Mesenchymal stem cell (in vitro differentiated cells and primary cell): ENCODE measurements around the gene AUTS2.
A peak's percentile ranks its signal among the peaks of the same experiment; 100 is the strongest.

Source experiments
- DNase-seq: peaks from one replicate; pipeline ENCODE4 v3.0.0-alpha.2; 2013
- H2AFZ ChIP-seq: one replicate; pipeline ENCODE4 v1.6.1; 2013; ENCODE audit warnings: low read depth, mild to moderate bottlenecking, control low read depth, inconsistent platforms, low read length, moderate library complexity
- H2AK5ac ChIP-seq: 2 replicates; pipeline ENCODE4 v1.6.1; 2013; ENCODE audit warnings: low read length, moderate library complexity, mild to moderate bottlenecking, inconsistent platforms; ENCODE audit not compliant: severe bottlenecking
- H2BK120ac ChIP-seq: one replicate; pipeline ENCODE4 v1.6.1; 2013; ENCODE audit warnings: low read depth, mild to moderate bottlenecking, inconsistent platforms, low read length, moderate library complexity
- H2BK12ac ChIP-seq, 2 experiments: one replicate each; pipeline ENCODE4 v1.6.1; 2013; ENCODE audit warnings: inconsistent platforms in 2 of 2, low read length in 2 of 2, mild to moderate bottlenecking in 2 of 2, moderate library complexity in 2 of 2, control low read depth in 1 of 2
- H2BK15ac ChIP-seq: one replicate; pipeline ENCODE4 v1.6.1; 2013; ENCODE audit warnings: mild to moderate bottlenecking, low read depth, inconsistent platforms; ENCODE audit not compliant: poor library complexity, severe bottlenecking
- H2BK5ac ChIP-seq: 2 replicates; pipeline ENCODE4 v1.6.1; 2013; ENCODE audit warnings: low read depth, mild to moderate bottlenecking, low read length, control low read depth, inconsistent platforms; ENCODE audit not compliant: poor library complexity, severe bottlenecking
- H3K14ac ChIP-seq, 2 experiments: one replicate each; pipeline ENCODE4 v1.6.1; 2013; ENCODE audit warnings: inconsistent platforms in 2 of 2, low read length in 2 of 2, control low read depth in 1 of 2, mild to moderate bottlenecking in 1 of 2, moderate library complexity in 1 of 2
- H3K18ac ChIP-seq, 2 experiments: one replicate each; pipeline ENCODE4 v1.6.1; 2013; ENCODE audit warnings: inconsistent platforms in 2 of 2, low read length in 2 of 2, control low read depth in 1 of 2, low read depth in 1 of 2, mild to moderate bottlenecking in 1 of 2
- H3K23ac ChIP-seq, 2 experiments: one replicate each; pipeline ENCODE4 v1.6.1; 2013; ENCODE audit warnings: inconsistent platforms in 2 of 2, low read length in 2 of 2, mild to moderate bottlenecking in 2 of 2, moderate library complexity in 2 of 2, control low read depth in 1 of 2
- H3K27ac ChIP-seq: 2 replicates; pipeline ENCODE4 v1.5.1; 2013; ENCODE audit warnings: mild to moderate bottlenecking, moderate library complexity, low read length, control low read depth, inconsistent platforms; ENCODE audit not compliant: poor library complexity, severe bottlenecking
- H3K27me3 ChIP-seq, 2 experiments: 2 replicates each; pipeline versions ENCODE4 v1.6.1 to v1.7.0; 2013; ENCODE audit warnings: low read length in 2 of 2, mild to moderate bottlenecking in 2 of 2, moderate library complexity in 2 of 2, control low read depth in 1 of 2, inconsistent platforms in 1 of 2; ENCODE audit not compliant: control insufficient read depth in 1 of 2, insufficient read depth in 1 of 2
- H3K36me3 ChIP-seq, 2 experiments: 2 replicates each; pipeline versions ENCODE4 v1.6.1 to v1.7.0; 2013; ENCODE audit warnings: low read length in 2 of 2, control low read depth in 1 of 2, inconsistent platforms in 1 of 2, low read depth in 1 of 2, mild to moderate bottlenecking in 1 of 2; ENCODE audit not compliant: insufficient read depth in 2 of 2, control insufficient read depth in 1 of 2
- H3K4ac ChIP-seq, 2 experiments: one replicate each; pipeline ENCODE4 v1.6.1; 2013; ENCODE audit warnings: inconsistent platforms in 2 of 2, low read length in 2 of 2, mild to moderate bottlenecking in 2 of 2, moderate library complexity in 2 of 2, control low read depth in 1 of 2, low read depth in 1 of 2
- H3K4me1 ChIP-seq: 2 replicates; pipeline ENCODE4 v1.6.1; 2013; ENCODE audit warnings: low read depth, low read length, control low read depth; ENCODE audit not compliant: control insufficient read depth, insufficient read depth
- H3K4me2 ChIP-seq: 2 replicates; pipeline ENCODE4 v1.6.1; 2013; ENCODE audit warnings: low read length, mild to moderate bottlenecking, inconsistent platforms; ENCODE audit not compliant: poor library complexity, severe bottlenecking
- H3K4me3 ChIP-seq, 2 experiments: 2 replicates each; pipeline versions ENCODE4 v1.5.1 to v1.7.0; 2013; ENCODE audit warnings: low read length in 2 of 2, mild to moderate bottlenecking in 2 of 2, control low read depth in 1 of 2, low read depth in 1 of 2; ENCODE audit not compliant: insufficient read depth in 1 of 2
- H3K79me1 ChIP-seq: replicated peaks from 2 replicates; pipeline ENCODE4 v1.6.1; 2013; ENCODE audit warnings: mild to moderate bottlenecking, control low read depth, low read length, inconsistent platforms; ENCODE audit not compliant: poor library complexity, severe bottlenecking
- H3K9ac ChIP-seq: 2 replicates; pipeline ENCODE4 v1.7.0; 2013; ENCODE audit warnings: mild to moderate bottlenecking, low read length, moderate library complexity
- H3K9me3 ChIP-seq: 2 replicates; pipeline ENCODE4 v1.7.0; 2013; ENCODE audit warnings: mild to moderate bottlenecking, low read length; ENCODE audit not compliant: control insufficient read depth
- H4K8ac ChIP-seq: one replicate; pipeline ENCODE4 v1.6.1; 2013; ENCODE audit warnings: inconsistent platforms, mild to moderate bottlenecking, low read length, moderate library complexity
- H4K91ac ChIP-seq: one replicate; pipeline ENCODE4 v1.6.1; 2013; ENCODE audit warnings: mild to moderate bottlenecking, low read length, inconsistent platforms
- WGBS: methylation state at CpG from one replicate; pipeline ENCODE4 v1.1.7; 2013; ENCODE audit warnings: mixed read lengths; 5-methylcytosine and 5-hydroxymethylcytosine counted together

The AUTS2 gene

DNA sequence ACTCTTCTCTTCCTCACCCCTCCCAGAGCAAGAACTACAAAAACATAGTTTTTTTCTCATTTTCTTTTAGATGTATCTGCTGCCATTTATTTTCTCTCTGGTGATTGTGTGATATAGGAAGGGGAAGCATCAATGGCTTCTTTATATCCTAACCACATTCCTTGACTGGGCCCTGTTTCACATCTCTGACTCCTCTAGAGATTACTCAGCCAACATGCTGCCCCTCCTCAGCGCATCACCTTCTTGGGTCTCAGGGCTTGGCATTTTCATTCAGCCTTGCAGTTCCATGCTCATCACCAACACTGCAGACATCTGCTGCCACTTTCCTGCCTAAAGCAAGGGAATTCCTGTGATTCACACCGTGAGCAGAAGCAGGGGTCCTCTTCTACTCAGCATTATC is 705.5 kb downstream of the AUTS2 start:
- Histone ChIP-seq H3K4me3 (no peak overlapping the region), H3K27me3 (no peaks in the 10 kb centered on the region), H2AFZ (no peak overlapping the region), H4K8ac (no peak overlapping the region), H3K4ac (no peak overlapping the region), H3K9ac (no peak overlapping the region), H2AK5ac (no peak overlapping the region), H3K9me3 (no peaks in the 10 kb centered on the region), H3K36me3 (no peaks in the 10 kb centered on the region), H3K14ac (no peak overlapping the region), H3K27ac (no peak overlapping the region), H2BK5ac (no peak overlapping the region), H2BK12ac (no peak overlapping the region), H3K4me1 (no peaks in the 10 kb centered on the region), H2BK120ac (no peak overlapping the region), H3K79me1 (no peaks in the 10 kb centered on the region), H3K18ac (no peak overlapping the region), H3K4me2 (no peak overlapping the region), H3K23ac (no peak overlapping the region), H2BK15ac (no peak overlapping the region), H4K91ac (no peak overlapping the region)
- whole genome bisulfite sequencing, result 97% methylated on average over 1 of the region's 2 CpGs
- DNase-seq, result no peak

DNA sequence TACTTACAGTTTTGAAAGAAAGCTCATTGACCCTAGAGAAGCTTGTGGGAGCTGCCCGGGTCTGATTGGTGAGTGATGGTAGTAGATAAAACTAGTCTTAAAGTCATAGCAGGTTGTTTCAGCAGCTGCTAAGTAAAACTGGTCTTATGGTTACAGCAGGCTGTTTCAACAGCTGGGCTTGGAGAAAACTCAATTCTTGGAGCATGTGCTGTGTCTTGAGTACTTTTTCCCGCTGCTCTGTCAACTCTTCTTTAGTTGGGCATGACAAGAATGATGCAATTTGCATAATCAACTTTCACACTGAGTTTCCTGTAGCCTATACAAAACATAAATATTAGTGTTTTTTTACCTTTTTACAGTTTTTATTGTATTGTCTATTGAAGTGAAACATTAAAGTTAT is 707.9 kb downstream of the AUTS2 start:
- H4K8ac ChIP-seq, result no peak overlapping the region
- H2BK120ac ChIP-seq, result no peak overlapping the region
- no peak overlapping the region for H3K14ac ChIP-seq
- H2AK5ac ChIP-seq, result no peak overlapping the region
- H2BK15ac ChIP-seq, result no peak overlapping the region
- H3K9ac ChIP-seq, result no peak overlapping the region
- no peak overlapping the region for H2BK5ac ChIP-seq
- H3K18ac ChIP-seq, result no peak overlapping the region
- H4K91ac ChIP-seq, result no peak overlapping the region
- H3K23ac ChIP-seq, result no peak overlapping the region
- no peaks in the 10 kb centered on the region for H3K79me1 ChIP-seq
- H3K4me2 ChIP-seq, result no peak overlapping the region
- no peak overlapping the region for H3K4ac ChIP-seq
- H3K9me3 ChIP-seq, result no peaks in the 10 kb centered on the region
- H3K4me1 ChIP-seq, result no peaks in the 10 kb centered on the region
- H3K27me3 ChIP-seq, result no peaks in the 10 kb centered on the region
- no peak overlapping the region for H3K4me3 ChIP-seq
- WGBS, result 100% methylated on average over 1 of the region's 2 CpGs
- H3K36me3 ChIP-seq, result no peaks in the 10 kb centered on the region
- H2BK12ac ChIP-seq, result no peak overlapping the region
- no peak overlapping the region for H2AFZ ChIP-seq
- DNase-seq, result peak; percentile 19
- no peak overlapping the region for H3K27ac ChIP-seq

GRCh38 chr7:70307544-70308106 is 709.4 kb downstream of the AUTS2 start:
- Histone ChIP-seq H3K9me3 (no peaks in the 10 kb centered on the region), H3K36me3 (no peaks in the 10 kb centered on the region), H3K79me1 (no peaks in the 10 kb centered on the region), H4K8ac (no peak overlapping the region), H3K18ac (no peak overlapping the region), H3K14ac (no peak overlapping the region), H3K4ac (no peak overlapping the region), H2BK12ac (no peak overlapping the region), H2AFZ (no peak overlapping the region), H2AK5ac (no peak overlapping the region), H3K9ac (no peak overlapping the region), H3K4me3 (no peak overlapping the region), H3K27me3 (no peaks in the 10 kb centered on the region), H3K4me2 (no peak overlapping the region), H2BK120ac (no peak overlapping the region), H2BK5ac (no peak overlapping the region), H2BK15ac (no peak overlapping the region), H3K27ac (no peak overlapping the region), H4K91ac (no peak overlapping the region), H3K23ac (no peak overlapping the region), H3K4me1 (no peaks in the 10 kb centered on the region)
- DNase-seq, result peak; percentile 81
- 43% methylated on average over 1 of the region's 3 CpGs for WGBS

GRCh38 chr7:70312336-70312735 is 714.1 kb downstream of the AUTS2 start:
- H3K14ac ChIP-seq, result no peak overlapping the region
- no peak overlapping the region for H3K27ac ChIP-seq
- no peaks in the 10 kb centered on the region for H3K27me3 ChIP-seq
- H3K4me2 ChIP-seq, result no peak overlapping the region
- no peak overlapping the region for H3K23ac ChIP-seq
- H3K9ac ChIP-seq, result no peak overlapping the region
- no peak overlapping the region for H4K8ac ChIP-seq
- no peak overlapping the region for H3K4me3 ChIP-seq
- no peaks in the 10 kb centered on the region for H3K79me1 ChIP-seq
- H3K36me3 ChIP-seq, result no peaks in the 10 kb centered on the region
- no peak overlapping the region for H2BK15ac ChIP-seq
- no peak overlapping the region for H2BK120ac ChIP-seq
- no peak overlapping the region for H4K91ac ChIP-seq
- DNase-seq, result no peak
- H3K9me3 ChIP-seq, result no peaks in the 10 kb centered on the region
- peaks cover 6% of the 10 kb centered on the region for H3K4me1 ChIP-seq
- 83% methylated on average over 1 of the region's 1 CpG for WGBS
- H2AFZ ChIP-seq, result no peak overlapping the region
- no peak overlapping the region for H2BK5ac ChIP-seq
- H3K18ac ChIP-seq, result peak overlapping the region in 1 of 2 experiments; percentile 19
- H2BK12ac ChIP-seq, result no peak overlapping the region
- no peak overlapping the region for H2AK5ac ChIP-seq
- no peak overlapping the region for H3K4ac ChIP-seq
